ENCODE results near the gene CCL4.

GRCh38 chr17:36094232-36094631 lies 9.4 kb upstream of the CCL4 start:
- TF ChIP-seq CTCF (IDR thresholded peaks at IDR 0.05) (no peak), POLR2A (IDR thresholded peaks at IDR 0.05) (no peak)

Data from uterus (tissue), 2 donors.